ENCODE measurements around the gene PCDHGC4.

PCDHGC4 gene

DNA sequence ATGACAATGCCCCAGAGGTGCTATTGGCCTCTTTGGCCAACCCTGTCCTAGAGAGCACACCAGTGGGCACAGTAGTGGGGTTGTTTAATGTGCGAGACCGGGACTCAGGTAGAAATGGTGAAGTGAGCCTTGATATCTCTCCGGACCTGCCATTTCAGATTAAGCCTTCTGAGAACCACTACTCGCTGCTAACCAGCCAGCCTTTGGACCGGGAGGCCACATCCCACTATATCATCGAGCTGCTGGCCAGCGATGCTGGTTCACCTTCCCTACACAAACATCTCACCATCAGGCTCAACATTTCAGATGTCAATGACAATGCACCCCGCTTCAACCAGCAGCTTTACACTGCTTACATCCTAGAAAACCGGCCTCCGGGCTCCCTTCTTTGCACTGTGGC, 5.4 kb downstream of the PCDHGC4 start:
- no peak for DNase-seq (ENCODE audit: low spot score)

DNA sequence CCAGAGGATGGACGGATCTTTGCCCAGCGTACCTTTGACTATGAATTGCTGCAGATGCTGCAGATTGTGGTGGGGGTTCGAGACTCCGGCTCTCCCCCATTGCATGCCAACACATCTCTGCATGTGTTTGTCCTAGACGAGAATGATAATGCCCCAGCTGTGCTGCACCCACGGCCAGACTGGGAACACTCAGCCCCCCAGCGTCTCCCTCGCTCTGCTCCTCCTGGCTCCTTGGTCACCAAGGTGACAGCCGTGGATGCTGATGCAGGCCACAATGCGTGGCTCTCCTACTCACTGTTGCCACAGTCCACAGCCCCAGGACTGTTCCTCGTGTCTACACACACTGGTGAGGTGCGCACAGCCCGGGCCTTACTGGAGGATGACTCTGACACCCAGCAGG, 5.9 kb downstream of the PCDHGC4 start:
- no peak for DNase-seq (ENCODE audit: low spot score)

DNA sequence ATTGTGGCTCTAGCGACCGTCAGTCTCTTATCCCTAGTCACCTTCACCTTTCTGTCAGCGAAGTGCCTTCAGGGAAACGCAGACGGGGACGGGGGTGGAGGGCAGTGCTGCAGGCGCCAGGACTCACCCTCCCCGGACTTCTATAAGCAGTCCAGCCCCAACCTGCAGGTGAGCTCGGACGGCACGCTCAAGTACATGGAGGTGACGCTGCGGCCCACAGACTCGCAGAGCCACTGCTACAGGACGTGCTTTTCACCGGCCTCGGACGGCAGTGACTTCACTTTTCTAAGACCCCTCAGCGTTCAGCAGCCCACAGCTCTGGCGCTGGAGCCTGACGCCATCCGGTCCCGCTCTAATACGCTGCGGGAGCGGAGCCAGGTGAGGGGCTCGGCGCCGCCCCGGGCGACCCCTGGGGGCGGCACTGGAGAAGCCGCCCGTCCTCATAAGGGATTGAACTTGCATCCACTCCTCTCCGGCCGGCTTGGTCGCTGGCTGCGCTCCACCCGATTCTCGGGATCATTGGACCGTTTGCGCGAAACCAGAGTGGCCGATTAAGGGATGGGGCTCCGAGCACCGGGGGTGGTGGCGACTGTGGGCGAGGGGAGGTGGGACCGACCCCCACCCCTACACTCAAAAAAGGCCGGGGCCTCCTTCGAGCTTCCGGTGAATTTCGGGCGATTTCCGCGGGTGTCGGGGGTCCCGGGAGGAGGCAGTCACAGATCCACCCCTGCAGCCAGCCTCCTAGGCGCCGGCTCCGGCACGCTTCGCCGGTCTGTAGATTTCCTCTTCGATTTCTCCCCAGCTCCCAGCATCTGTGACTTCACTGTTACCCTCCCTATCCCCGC, 6.7 kb downstream of the PCDHGC4 start:
- DNase-seq (ENCODE audit: low spot score): no peak

DNA sequence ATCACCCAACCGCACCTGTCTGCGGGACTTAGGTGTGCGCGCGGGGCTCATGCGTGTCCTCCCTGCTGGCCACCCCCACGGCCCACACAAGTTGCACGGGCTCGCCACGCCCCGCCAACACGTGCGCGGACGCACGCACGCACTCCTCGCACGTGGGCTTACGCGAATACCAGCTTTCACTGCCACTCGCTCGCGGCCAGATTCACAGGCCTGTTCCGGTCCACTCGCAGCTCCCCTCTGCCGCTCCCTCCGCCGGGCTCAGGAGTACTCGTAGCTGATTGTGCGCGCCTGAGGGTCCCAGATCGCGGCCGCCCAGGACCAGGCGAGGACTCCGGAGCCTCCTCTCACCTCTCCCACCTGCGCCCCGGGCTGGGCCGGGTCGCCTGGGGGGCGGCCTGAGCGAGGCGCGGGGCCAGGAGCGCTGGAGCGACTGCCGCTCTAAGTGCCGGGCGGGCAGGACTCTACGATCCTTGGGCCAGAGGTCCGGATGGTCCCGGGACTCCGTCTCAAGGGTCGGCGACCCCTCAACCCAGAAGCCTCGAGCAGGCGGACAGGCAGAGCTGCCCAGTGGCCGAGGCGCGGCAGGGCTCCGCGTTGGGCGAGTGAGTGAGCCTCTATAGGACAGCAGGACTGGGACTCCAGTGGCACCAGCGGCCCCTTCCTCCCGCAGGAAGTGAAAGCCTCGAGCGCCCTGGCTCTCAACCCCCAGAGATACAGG, 7.5 kb downstream of the PCDHGC4 start:
- DNase-seq (ENCODE audit: low spot score): no peak

DNA sequence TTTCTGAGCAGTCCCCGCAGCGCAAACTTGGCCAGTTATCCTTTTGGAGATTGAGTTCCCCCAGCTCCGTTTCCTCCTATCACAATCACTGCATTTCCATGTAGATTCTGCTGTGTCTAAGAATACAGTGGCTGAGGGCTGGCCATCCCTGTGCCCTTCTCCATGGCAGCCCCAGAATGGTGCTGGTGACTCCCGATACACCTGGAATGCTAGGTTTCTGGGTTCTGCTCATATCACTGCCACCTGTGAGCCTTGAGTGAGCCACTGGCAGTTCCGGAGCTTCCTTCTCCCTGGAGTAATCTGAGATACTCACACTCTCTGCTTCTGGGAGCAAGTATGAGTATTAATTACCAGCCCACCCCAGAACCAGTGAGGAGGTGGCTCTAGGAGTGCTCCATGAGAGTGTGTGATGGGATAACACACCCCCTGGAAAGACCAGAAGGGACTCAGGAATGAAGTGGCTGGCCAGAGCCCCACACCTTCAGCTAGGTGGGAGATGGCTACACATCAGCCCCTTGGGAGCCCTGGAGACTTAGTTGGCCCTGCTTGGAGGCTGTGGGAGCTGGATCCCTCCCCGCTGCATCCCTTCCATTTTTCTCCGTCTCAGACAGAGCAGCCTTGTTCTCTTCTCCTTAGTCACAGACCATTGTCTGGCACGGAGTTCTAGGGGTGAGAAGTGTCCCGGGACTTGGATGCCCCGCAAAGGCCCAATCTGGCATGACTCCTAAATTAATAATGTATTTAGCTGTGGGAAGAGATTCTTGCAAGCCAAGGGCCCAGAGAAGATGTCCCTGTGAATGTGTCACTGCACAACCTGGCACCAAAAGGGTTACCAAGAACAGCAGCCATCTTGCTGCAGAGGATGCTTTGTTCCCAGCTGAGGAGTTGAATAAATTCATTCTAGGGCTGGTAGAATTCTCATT, 8.9 kb downstream of the PCDHGC4 start:
- no peak for DNase-seq (ENCODE audit: low spot score)

DNA sequence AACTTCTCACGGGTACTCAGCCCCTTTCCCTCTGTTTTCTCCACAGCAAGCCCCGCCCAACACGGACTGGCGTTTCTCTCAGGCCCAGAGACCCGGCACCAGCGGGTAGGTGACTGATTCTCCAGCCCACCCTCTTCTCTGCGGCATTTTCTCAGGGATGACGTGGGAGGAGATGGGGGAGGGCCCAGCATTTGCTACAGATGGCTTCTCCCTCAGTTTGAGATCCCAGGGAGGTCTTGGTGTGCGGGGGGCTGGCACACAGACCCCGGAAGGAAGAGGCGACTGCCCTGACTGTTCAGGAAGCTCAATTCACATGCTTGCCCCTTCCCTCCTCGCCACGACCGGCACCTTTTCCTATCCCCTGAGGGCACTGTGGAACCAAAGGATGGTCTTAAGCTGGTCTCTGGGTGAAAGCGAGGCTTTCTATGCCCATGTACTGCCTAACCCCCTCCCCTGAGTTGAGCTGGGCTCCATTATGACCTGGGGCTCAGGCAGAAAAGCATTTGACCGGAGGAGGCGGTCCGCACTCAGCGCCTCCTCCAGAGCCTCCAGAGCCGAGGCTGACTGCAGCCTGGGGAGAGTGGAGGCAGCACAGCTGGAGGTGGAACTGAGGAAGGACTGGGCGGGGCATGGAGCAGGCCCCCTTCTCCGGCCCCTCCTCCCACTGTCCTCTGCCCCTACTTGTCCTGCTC, 10.1 kb downstream of the PCDHGC4 start:
- no peak for DNase-seq (ENCODE audit: low spot score)

DNA sequence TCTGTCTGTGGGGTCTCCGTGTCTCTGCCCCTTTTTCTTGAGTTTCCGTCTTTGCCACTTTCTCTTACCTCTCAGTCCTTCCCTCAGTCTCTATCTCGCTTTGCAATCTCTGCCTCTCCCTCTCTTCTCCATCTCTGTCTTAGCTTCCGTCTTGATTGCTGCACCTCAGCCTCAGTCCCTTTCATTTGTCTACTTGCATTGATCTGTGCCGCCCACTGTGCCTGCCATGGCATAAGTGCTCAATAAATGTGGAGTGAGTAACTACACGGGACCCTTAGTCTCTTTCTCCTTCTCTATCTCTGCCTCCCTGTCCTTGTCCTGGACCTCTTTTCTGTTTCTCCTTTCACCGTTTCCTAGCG, 10.6 kb downstream of the PCDHGC4 start:
- no peak for DNase-seq (ENCODE audit: low spot score)

DNA sequence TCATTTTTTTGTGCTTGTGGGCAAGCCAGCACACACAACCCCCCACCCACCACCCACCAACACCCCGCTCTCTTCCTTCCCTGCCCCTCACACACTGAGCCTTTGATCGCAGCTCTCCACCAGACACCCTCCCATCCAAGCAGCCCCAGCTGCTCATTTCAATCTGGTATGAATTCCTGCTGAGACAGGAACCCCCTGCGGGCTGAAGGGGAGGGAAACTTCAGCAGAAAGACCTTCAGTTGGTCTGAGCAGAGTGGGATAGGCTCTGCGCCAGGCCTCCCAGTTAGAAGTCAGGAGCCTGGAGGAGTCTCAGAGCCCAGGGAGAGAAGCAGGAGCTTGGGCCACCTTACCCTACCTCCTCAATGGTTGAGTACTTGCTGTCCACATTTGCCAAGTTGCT, 11.2 kb downstream of the PCDHGC4 start:
- DNase-seq (ENCODE audit: low spot score): no peak

DNA sequence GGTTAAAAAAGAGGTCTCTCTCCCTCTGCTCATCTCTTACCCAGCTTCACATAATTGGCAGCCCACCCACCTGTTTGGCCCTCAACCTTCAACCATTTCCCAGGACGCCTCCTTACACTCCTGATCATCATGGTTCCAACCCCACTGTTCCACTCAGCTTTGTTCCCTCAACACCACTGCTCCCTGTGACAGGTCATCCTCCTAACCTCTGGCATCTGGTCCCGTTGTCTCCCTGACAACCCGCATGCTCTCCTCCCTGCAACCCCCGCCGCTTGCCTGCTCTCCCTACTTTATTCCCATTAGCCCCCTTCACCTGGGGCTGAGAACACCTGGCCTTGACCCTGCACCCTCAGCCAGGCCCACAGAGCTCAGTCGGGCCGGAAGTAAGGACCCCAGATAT, 16.9 kb downstream of the PCDHGC4 start:
- no peak for DNase-seq (ENCODE audit: low spot score)

DNA sequence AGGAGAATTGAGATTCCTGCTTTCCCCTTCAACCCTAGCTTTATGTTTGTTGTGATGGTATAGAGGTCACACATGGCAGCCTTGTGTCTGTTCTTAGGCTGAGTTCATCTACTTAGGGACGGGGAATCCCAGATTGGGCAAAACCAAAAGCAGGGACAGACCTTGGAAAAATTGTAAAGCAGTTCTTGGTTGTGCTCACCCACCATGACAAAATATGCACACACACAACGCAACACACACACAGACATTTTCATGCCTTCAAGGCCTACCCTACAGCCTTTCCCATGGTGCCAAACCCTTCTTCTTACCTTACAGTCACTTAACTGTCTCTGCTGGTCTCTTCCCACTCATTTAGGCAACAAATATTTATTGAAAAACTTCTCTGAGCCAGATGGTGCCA, 18.9 kb downstream of the PCDHGC4 start:
- no peak for DNase-seq (ENCODE audit: low spot score)

DNA sequence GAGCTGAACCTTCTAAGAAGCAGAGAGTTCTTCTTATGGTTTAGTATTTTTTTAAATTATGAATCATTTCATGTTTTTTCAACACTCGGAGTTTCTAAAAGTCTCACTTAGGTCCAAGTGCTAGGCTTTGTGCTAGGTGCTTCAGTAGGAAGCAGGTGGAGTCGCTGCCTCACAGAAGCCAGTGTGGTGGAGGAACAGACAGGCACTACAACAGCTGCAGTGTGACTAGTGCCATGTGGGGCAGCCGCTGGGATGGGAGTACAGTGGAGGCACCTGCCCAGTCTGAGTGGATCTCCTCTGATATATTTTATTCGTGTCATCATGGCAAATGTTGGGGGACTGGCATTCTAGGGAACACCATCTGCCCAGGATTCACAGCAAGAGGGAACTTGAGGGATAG, 19.4 kb downstream of the PCDHGC4 start:
- DNase-seq (ENCODE audit: low spot score): no peak

DNA sequence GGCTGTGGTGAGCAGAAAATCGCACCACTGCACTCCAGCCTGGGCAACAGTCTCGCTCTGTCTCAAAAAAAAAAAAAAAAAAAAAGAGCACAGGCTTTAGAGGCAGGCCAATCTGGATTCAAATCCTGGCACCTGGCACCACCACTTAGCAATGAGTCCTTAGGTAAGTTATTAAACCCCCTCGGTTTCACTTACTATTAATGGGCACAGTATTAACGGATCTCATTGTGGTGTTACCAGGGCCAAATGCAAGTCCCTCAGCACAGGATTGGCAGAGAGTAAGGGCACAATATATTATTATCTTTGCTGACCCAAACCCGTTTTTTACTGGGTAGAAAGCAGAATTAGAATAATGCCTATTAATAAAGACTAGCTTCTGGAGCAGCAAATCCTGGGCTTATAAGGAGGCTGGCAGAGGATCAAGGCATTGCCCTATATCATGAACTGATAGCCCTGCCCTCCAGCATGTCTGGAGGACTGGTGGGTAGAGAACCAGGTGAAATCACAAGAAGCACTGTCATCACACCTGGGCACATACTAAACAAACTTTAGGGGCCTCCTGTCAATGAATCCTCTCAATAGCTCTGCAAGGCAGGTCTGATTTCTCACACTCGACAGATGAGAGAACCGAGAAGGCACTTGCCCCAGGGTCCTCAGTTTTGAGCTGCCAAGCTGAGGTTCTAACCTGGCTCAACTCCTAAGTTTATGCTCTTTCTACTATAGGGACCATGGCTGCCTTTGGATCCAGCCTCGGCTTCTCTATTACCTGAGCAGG, 21.7 kb downstream of the PCDHGC4 start:
- no peak for DNase-seq (ENCODE audit: low spot score)

DNA sequence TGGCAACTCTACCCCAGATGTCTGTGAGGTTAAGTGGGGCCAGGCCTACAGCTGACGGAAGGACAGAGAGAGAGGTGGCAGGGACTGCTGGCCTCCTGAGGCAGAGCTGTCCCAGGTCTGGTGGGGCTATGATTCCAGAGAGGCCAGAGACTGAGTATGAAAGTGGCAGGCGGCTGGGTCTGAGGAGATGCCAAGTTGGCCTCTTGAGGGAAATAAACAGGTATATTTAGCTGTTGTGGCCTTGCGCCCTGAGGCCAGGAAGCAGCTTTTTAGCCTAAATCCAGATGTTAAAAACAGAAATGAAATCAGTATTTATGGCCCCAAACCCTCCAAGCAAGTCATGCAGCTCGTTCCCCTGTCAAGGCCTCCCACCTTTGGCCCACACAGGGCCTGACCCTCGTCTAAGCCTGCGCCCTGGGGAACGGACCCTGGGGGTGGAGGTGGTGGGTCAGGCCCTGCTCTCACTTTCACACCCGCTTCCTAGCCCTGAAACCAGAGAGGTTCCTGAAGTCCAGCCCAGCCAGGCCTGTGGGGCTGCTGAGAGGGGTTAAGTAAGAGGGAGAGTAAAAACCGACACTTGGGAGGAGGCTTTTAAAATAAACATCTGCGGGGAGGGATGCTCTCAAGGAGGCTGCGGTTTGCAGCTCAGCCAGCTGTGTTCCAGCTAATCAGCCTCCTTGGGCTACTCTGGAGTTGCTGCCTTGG, 22.7 kb downstream of the PCDHGC4 start:
- DNase-seq (ENCODE audit: low spot score): no peak

DNA sequence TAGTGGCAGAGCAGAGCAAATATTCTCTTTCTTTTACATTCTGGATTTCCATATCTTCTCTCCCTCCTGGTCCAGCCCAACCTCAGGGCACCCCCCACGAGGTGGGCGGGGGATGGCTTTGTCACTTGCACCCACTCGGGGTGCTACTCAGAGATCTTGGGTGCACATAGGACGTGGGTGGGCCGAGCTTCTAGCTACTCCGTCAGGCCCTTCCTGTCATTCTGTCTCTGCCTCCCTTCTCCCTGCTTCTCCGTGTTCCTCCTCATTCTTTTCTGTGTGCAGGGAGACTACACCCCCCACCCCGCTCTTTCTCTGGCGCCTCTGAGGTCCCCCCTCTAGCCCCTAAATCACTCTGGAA, 23.6 kb downstream of the PCDHGC4 start:
- no peak for DNase-seq (ENCODE audit: low spot score)

DNA sequence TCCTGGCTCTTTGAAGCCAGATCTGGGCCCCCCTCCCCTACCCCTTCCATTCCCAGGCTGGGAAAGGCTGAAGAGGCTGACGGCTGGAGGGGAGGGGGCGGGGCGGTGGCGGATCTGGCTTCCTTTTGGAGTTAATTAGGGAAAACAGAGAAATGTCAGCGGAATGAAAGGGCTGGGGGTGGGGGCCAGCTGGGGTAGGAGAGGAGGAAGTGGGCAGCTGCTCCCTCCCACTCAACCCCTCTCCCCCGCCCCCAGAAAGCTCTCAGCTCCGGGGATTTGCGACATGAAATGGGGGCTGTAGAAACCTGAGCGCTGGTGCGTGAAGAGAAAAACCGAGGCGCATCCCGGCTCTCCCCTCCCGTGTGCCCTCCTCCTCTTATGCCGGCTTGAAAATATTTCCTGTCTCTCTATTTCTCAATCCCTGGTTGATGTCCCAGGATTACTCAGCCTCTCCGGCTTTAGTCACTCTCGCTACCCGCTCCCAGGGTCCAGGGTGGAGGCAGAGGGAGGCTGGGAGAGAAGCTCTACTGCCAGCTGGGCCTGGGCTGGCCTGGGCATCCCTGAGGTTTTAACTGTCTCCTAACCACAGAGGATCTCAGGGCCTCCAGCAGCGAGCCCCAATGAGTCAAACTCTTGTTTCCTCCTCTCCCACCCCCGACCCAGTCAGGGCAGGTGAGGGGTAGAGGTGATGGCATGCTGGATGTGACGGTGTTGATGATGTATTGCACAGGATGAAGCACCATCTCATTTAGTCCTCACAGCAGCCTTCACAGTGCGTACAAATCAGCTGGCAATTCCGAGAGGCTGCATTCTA, 24.2 kb downstream of the PCDHGC4 start:
- DNase-seq (ENCODE audit: low spot score): no peak

DNA sequence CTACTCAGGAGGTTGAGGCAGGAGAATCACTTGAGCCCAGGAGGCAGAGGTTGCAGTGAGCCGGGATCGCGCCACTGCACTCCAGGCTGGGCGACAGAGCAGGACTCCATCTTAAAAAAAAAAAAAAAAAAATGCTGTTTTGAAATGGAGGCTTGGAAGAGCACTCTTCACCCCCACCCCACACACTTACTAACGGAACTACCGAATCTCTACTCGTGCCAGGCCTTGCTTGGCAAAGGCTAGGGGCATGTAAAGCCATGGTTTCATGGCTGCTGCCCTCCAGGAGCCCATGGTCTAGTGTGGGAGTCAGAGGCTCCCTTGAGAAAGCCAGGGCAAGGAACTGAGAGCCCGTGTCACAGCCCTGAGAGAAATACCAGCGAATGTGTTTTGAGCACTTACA, 25.3 kb downstream of the PCDHGC4 start:
- DNase-seq (ENCODE audit: low spot score): no peak

DNA sequence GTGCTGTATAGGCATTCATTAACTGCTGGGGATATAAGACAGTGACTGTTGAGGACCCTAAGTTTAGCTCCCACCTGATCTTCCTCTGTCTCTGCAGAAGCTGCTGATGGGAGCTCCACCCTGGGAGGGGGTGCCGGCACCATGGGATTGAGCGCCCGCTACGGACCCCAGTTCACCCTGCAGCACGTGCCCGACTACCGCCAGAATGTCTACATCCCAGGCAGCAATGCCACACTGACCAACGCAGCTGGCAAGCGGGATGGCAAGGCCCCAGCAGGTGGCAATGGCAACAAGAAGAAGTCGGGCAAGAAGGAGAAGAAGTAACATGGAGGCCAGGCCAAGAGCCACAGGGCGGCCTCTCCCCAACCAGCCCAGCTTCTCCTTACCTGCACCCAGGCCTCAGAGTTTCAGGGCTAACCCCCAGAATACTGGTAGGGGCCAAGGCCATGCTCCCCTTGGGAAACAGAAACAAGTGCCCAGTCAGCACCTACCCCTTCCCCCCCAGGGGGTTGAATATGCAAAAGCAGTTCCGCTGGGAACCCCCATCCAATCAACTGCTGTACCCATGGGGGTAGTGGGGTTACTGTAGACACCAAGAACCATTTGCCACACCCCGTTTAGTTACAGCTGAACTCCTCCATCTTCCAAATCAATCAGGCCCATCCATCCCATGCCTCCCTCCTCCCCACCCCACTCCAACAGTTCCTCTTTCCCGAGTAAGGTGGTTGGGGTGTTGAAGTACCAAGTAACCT, 26.2 kb downstream of the PCDHGC4 start:
- no peak for DNase-seq (ENCODE audit: low spot score)

DNA sequence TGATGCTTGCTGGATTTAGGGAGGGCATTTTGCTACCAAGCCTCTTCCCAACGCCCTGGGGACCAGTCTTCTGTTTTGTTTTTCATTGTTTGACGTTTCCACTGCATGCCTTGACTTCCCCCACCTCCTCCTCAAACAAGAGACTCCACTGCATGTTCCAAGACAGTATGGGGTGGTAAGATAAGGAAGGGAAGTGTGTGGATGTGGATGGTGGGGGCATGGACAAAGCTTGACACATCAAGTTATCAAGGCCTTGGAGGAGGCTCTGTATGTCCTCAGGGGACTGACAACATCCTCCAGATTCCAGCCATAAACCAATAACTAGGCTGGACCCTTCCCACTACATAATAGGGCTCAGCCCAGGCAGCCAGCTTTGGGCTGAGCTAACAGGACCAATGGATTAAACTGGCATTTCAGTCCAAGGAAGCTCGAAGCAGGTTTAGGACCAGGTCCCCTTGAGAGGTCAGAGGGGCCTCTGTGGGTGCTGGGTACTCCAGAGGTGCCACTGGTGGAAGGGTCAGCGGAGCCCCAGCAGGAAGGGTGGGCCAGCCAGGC, 27.0 kb downstream of the PCDHGC4 start:
- no peak for DNase-seq (ENCODE audit: low spot score)

Data from CD4-positive, alpha-beta T cell treated with Interleukin-6 at 100 ng/mL for 8 hours (primary cell).